ENCODE results near the gene DIPK2A.

Gene DIPK2A

GRCh38 chr3:143989461-143989860 lies 17.8 kb downstream of the DIPK2A start:
- TF ChIP-seq CTCF (IDR thresholded peaks at IDR 0.05; ENCODE audit: low read depth, low read length) (no peak), MAX (IDR thresholded peaks at IDR 0.05; ENCODE audit: low read depth, low read length) (no peak), POLR2A (IDR thresholded peaks at IDR 0.05; ENCODE audit: extremely low read depth, insufficient read length) (no peak), MYC (IDR thresholded peaks at IDR 0.05; ENCODE audit: low read depth, low read length) (no peak)
- no peak for DNase-seq (ENCODE audit: low read depth)
- H3K4me3 ChIP-seq (ENCODE audit: low read depth, low read length) = no peak overlapping the region

- no peak for DNase-seq (ENCODE audit: low read depth)
- TF ChIP-seq CTCF (IDR thresholded peaks at IDR 0.05; ENCODE audit: low read depth, low read length) (no peak), MYC (IDR thresholded peaks at IDR 0.05; ENCODE audit: low read depth, low read length) (no peak), MAX (IDR thresholded peaks at IDR 0.05; ENCODE audit: low read depth, low read length) (no peak), POLR2A (IDR thresholded peaks at IDR 0.05; ENCODE audit: extremely low read depth, insufficient read length) (no peak)
- H3K4me3 ChIP-seq (ENCODE audit: low read depth, low read length) = no peak overlapping the region
Observed at GRCh38 chr3:143991713-143992112, 20.1 kb downstream of the DIPK2A start.

GRCh38 chr3:143998266-143998665 lies 26.6 kb downstream of the DIPK2A start:
- H3K4me3 ChIP-seq (ENCODE audit: low read depth, low read length) = no peak overlapping the region
- TF ChIP-seq MYC (IDR thresholded peaks at IDR 0.05; ENCODE audit: low read depth, low read length) = no peak
- DNase-seq (ENCODE audit: low read depth) = peak; percentile 87

- no peak for DNase-seq (ENCODE audit: low read depth)
- H3K4me3 ChIP-seq (ENCODE audit: low read depth, low read length) = no peak overlapping the region
- TF ChIP-seq POLR2A (IDR thresholded peaks at IDR 0.05; ENCODE audit: extremely low read depth, insufficient read length) = no peak
- no peak for TF ChIP-seq CTCF (IDR thresholded peaks at IDR 0.05; ENCODE audit: low read depth, low read length)
- TF ChIP-seq MAX (IDR thresholded peaks at IDR 0.05; ENCODE audit: low read depth, low read length) = no peak
- no peak for TF ChIP-seq MYC (IDR thresholded peaks at IDR 0.05; ENCODE audit: low read depth, low read length)
Observed at GRCh38 chr3:144003051-144003450, 31.4 kb downstream of the DIPK2A start.

GRCh38 chr3:144010371-144010770 lies 38.7 kb downstream of the DIPK2A start:
- no peak for DNase-seq (ENCODE audit: low read depth)
- no peak for TF ChIP-seq POLR2A (IDR thresholded peaks at IDR 0.05; ENCODE audit: extremely low read depth, insufficient read length)
- no peak overlapping the region for H3K4me3 ChIP-seq (ENCODE audit: low read depth, low read length)

- H3K4me3 ChIP-seq (ENCODE audit: low read depth, low read length) = no peak overlapping the region
- no peak for DNase-seq (ENCODE audit: low read depth)
- no peak for TF ChIP-seq MYC (IDR thresholded peaks at IDR 0.05; ENCODE audit: low read depth, low read length)
- TF ChIP-seq MAX (IDR thresholded peaks at IDR 0.05; ENCODE audit: low read depth, low read length) = no peak
- no peak for TF ChIP-seq POLR2A (IDR thresholded peaks at IDR 0.05; ENCODE audit: extremely low read depth, insufficient read length)
- TF ChIP-seq CTCF (IDR thresholded peaks at IDR 0.05; ENCODE audit: low read depth, low read length) = no peak
Observed at GRCh38 chr3:144011251-144011799, 39.7 kb downstream of the DIPK2A start.

- no peak for DNase-seq (ENCODE audit: low read depth)
- TF ChIP-seq CTCF (IDR thresholded peaks at IDR 0.05; ENCODE audit: low read depth, low read length) (no peak), POLR2A (IDR thresholded peaks at IDR 0.05; ENCODE audit: extremely low read depth, insufficient read length) (no peak), MAX (IDR thresholded peaks at IDR 0.05; ENCODE audit: low read depth, low read length) (no peak), MYC (IDR thresholded peaks at IDR 0.05; ENCODE audit: low read depth, low read length) (no peak)
- no peak overlapping the region for H3K4me3 ChIP-seq (ENCODE audit: low read depth, low read length)
Observed at GRCh38 chr3:144015133-144015532, 43.5 kb downstream of the DIPK2A start.

All from NB4 (cell line).